Measurements from ENCODE around the gene FNIP2. TPM values are rescaled to one million over a fixed set of nuclear protein-coding genes. Genes with fewer than 3 reads are reported as not detected.

Gene FNIP2
- 20.7 to 33.7 TPM (median 32.1 TPM) in 3 replicates for total RNA-seq
- long read RNA-seq, full-length matches to known transcripts = 3 of 19 reads
- long read RNA-seq, partial matches to known transcripts = 3 of 19 reads
- long read RNA-seq, other reads (novel, unspliced or antisense) = 13 of 19 reads

DNA sequence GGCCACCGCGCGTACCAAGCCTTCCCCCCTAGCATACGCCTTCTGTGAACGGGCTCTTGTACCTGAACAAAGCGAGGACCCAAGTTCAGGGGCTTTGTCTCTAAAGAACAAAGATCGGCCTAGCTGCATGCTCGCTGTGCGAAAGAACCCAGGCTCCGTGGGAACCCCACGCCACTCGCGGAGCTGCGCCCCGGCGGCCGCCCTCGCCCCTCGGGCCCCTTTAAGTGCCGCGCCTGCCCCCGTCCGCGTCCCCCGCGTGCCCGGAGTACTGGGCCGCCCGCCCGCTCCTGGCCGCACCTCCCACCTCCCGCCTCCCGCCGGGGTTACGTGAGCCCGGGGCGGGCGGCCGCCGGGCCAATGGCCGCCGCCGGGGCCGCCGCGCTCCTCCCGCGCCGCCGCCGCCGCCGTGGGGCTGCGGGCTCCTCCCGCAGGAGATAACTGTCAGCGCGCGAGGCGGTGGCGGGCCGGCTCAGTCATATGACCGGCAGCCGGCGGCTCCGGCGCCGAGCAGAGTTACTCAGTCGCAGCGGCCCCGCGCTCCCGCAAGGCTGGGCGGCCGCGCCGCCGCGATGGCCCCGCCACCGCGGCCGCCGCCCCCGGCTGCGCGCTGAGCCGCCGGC lies at the start of gene FNIP2:
Gene FNIP2 (plus strand): TSS at position 472 of the 620 bp plus-strand sequence. CDS start 187 bp downstream, outside the sequence.
- peak; percentile 88 for DNase-seq (ENCODE audit: low spot score)

DNA sequence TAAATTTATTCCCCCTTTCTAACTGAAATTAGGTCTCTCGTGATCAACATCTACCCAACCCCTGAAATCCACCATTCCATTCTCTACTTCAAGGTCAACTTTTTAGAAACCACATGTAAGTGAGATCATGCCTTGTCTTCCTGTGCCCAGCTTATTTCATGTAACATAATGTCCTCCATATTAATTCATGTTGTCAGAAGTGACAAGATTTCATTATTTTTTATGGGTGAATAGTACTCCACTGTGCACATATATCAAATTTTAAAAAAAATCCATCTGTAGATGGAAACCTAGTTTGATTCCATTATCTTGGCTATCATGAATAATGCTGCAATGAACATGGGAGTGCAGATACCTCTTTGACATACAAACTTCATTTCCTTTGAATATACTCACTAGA lies 47.1 kb upstream of the FNIP2 start:
- Mint-ChIP-seq H3K4me3 (ENCODE audit: unreplicated experiment) (peak overlapping the region; percentile 94), H3K27ac (ENCODE audit: unreplicated experiment) (no peak overlapping the region), H3K4me1 (ENCODE audit: low read depth) (peaks cover 21% of the 10 kb centered on the region), H3K27me3 (ENCODE audit: low read depth) (peaks cover 5% of the 10 kb centered on the region), H3K9me3 (ENCODE audit: low read depth) (no peaks in the 10 kb centered on the region), H3K36me3 (ENCODE audit: low read depth) (peaks cover 24% of the 10 kb centered on the region)
- TF ChIP-seq, protein P1, sequence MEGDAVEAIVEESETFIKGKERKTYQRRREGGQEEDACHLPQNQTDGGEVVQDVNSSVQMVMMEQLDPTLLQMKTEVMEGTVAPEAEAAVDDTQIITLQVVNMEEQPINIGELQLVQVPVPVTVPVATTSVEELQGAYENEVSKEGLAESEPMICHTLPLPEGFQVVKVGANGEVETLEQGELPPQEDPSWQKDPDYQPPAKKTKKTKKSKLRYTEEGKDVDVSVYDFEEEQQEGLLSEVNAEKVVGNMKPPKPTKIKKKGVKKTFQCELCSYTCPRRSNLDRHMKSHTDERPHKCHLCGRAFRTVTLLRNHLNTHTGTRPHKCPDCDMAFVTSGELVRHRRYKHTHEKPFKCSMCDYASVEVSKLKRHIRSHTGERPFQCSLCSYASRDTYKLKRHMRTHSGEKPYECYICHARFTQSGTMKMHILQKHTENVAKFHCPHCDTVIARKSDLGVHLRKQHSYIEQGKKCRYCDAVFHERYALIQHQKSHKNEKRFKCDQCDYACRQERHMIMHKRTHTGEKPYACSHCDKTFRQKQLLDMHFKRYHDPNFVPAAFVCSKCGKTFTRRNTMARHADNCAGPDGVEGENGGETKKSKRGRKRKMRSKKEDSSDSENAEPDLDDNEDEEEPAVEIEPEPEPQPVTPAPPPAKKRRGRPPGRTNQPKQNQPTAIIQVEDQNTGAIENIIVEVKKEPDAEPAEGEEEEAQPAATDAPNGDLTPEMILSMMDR (IDR thresholded peaks at IDR 0.05) = no peak
- no peak for DNase-seq (ENCODE audit: low spot score)

More for the DNA sequence above, at the start of gene FNIP2:
- Mint-ChIP-seq H3K9me3 (ENCODE audit: low read depth) (no peaks in the 10 kb centered on the region), H3K4me1 (ENCODE audit: low read depth) (peaks cover 42% of the 10 kb centered on the region), H3K27ac (ENCODE audit: unreplicated experiment) (peak within 1 kb of the TSS; percentile 96), H3K36me3 (ENCODE audit: low read depth) (no peaks in the 10 kb centered on the region), H3K27me3 (ENCODE audit: low read depth) (no peaks in the 10 kb centered on the region), H3K4me3 (ENCODE audit: unreplicated experiment) (peak within 1 kb of the TSS; percentile 99)
- TF ChIP-seq, protein P1 (IDR thresholded peaks at IDR 0.05) = no peak

DNA sequence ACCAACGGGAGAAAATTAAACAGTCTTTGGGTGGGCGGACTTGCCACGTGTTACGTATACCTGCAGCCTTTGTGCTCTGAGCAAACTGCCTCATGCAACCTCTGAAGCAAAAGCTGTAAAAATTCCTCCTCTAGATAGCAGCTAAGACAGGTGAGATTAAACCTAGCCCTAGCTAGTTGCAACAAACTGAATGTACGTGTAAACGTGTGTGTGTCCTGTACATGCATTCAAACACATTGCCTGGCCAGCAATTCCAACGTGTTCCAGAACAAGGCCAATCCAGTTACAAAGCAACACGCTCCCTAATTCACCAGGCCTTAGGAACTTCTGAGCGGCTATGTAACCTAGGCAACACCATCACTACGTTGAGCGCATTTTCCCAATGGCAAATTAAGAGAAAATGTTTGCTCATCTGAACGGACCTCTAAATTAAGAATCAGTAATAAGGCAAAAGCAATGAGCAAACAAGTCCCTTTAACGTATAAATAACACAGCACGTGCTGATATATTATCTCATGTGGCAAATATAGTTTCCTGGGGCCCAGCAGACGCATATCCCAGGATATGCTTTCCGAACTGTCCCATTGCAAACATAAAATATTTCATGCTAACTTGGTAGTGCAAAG lies 46.4 kb upstream of the FNIP2 start:
- Mint-ChIP-seq H3K4me1 (ENCODE audit: low read depth) (peaks cover 21% of the 10 kb centered on the region), H3K9me3 (ENCODE audit: low read depth) (no peaks in the 10 kb centered on the region), H3K4me3 (ENCODE audit: unreplicated experiment) (peak overlapping the region; percentile 94), H3K27ac (ENCODE audit: unreplicated experiment) (peak overlapping the region; percentile 97), H3K36me3 (ENCODE audit: low read depth) (peaks cover 21% of the 10 kb centered on the region), H3K27me3 (ENCODE audit: low read depth) (peaks cover 7% of the 10 kb centered on the region)
- no peak for DNase-seq (ENCODE audit: low spot score)
- TF ChIP-seq, protein P1 (IDR thresholded peaks at IDR 0.05) = no peak

DNA sequence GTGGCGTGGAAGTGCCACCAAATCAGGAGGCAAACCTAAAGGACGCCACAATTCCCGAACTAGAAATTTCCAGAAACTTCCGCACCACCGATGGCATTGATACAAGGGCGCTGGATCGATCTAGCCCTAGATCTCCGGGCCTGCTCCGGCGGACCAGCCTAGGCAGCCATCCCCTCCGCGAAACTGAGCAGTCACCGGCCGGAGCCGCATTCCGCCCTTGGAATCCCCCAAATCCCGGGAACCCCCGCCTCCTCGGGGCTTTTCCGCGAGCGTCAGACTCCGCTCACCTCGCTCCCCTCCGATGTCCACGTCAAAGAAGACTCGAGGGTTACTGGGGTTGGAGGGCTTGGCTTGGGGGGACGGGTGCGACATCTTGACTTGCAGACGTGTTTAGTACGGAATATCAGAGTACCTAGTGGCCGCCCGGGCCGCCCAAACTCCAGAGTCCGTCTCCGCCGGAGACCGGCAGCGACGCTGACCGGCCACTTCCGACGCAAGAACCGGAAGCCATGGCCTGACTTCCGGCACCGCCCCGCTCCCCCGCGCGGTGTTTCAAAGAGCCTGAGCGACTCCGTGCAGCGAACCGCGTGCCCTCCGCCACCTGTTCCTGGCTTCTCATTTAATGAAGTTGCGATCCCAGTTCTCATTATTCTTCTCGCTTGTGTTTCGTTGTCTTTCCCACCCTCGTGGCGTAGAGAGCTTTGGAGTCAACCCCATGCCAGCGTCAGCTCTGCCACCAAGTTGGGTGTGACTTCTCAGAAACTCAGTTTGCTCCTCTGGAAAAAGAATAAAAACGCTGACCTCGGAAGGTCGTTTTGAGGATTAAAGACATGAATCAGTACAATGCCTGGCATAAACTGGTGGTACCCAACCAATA lies 45.7 kb upstream of the FNIP2 start, which contains the start of gene PPID:
Gene PPID (minus strand): TSS at position 480 of the 877 bp plus-strand sequence. CDS start 108 bp downstream, at position 372.
- no peaks in the 10 kb centered on the region for H3K9me3 Mint-ChIP-seq (ENCODE audit: low read depth)
- DNase-seq (ENCODE audit: low spot score) = no peak
- TF ChIP-seq, protein P1 (IDR thresholded peaks at IDR 0.05) = peak; percentile 32
- peaks cover 8% of the 10 kb centered on the region for H3K27me3 Mint-ChIP-seq (ENCODE audit: low read depth)
- H3K4me1 Mint-ChIP-seq (ENCODE audit: low read depth) = peaks cover 21% of the 10 kb centered on the region
- H3K4me3 Mint-ChIP-seq (ENCODE audit: unreplicated experiment) = peak within 1 kb of the TSS; percentile 94
- H3K36me3 Mint-ChIP-seq (ENCODE audit: low read depth) = peaks cover 14% of the 10 kb centered on the region
- peak within 1 kb of the TSS; percentile 97 for H3K27ac Mint-ChIP-seq (ENCODE audit: unreplicated experiment)

DNA sequence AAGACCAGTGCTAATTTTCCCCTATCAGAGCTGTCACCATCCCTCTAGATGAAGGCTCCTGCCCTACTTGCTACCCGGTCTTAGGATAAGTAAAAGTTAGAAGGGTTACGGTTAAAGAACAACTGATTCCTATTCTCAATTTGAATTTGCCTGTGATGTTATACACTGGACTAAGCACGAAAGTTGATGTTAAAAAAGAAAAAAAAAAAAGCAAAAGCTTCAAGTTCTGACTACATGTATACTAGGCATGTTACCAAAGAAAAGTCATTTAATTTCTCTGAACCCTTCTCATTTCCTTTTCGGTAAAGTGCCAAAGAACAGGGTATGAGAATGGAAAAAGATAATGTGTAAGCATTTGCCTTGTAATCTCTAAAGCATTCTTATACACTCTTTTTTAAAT lies 44.2 kb upstream of the FNIP2 start:
- H3K27me3 Mint-ChIP-seq (ENCODE audit: low read depth) = peaks cover 20% of the 10 kb centered on the region
- TF ChIP-seq, protein P1 (IDR thresholded peaks at IDR 0.05) = no peak
- H3K36me3 Mint-ChIP-seq (ENCODE audit: low read depth) = peaks cover 8% of the 10 kb centered on the region
- no peak overlapping the region for H3K27ac Mint-ChIP-seq (ENCODE audit: unreplicated experiment)
- H3K4me1 Mint-ChIP-seq (ENCODE audit: low read depth) = peaks cover 21% of the 10 kb centered on the region
- no peak overlapping the region for H3K4me3 Mint-ChIP-seq (ENCODE audit: unreplicated experiment)
- no peaks in the 10 kb centered on the region for H3K9me3 Mint-ChIP-seq (ENCODE audit: low read depth)
- DNase-seq (ENCODE audit: low spot score) = no peak
